ENCODE results near the gene BRD3.

Gene BRD3

DNA sequence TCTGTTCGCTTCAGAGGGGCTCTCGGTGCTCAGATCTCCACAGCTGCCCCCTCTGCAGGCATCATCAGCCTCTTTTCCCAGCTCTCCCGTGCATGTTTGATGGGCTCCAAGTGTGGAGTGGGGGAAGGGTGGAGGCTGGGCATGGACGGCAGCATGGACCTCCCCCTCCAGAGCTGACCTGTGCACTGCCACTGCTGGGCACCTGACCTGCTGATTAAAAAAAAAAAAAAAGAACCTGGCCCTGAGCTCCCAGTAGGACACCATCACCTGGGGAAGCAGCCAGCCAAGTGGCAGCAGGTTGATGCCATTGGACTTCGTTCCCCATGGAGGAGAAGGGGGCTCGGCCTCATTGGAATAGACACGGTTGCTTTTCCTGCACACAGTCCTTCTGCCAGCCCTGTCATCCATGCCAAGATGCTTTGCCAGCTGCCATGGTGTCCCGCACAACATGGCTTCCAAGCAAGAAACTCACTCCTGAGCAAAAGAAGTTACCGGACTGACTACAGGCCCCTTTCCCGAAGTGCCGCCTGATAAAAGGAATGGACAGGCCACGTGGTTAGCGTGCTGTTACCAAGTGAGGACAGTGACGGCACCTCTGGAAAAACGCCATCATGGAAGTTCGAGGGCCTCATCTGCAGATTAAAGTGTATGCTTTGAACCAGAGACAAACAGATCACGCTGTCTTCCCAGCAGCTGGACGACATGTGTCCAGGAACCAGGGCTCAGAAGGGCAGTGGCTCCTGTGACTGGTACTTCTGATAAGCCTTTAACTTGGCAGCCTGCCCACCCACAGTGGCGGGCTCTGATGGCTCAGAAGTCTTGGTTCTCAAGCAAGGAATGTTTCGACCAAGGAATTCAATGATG is 57.3 kb downstream of the BRD3 start:
- DNase-seq: no peak

- no peak for DNase-seq
These were observed 60.3 kb downstream of the BRD3 start for GRCh38 chr9:134007571-134007970.

DNA sequence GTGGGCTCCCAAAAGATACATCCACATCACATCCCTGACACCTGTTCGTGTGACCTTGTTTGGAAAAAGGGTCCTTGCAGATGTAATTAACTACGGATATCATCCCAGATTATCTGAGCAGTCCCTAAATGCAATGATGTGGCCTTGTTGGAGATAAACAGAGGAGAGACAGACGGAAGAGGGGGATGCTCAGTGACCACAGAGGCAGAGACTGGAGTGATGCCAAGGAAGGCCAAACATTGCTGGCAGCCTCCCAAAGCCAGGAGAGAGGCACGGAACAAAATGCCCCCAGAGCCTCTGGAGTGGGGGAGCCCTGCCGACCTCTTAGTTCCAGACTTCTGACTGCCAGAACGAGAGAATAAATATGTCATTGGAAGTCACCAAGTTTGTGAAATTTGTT is 60.7 kb downstream of the BRD3 start:
- no peak for DNase-seq

DNA sequence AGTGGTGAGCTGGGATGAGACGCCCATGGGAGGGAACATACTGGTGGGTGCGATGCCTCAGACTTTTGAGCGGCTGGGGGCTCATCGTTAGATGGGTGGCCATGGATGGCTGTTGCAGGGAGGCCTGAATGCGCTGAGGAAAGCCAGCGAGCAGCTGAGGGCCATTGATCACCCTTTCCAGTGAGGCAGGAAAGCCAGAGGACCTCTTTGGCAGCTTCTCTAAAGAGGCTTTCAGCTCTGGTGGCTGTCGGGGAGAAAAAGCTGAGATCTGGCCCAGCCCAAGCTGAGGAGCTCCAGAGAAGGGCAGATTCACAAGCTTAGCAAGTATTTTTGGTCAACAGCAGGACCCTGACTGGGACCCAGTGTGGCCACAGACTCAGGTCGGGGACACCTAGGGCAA is 62.4 kb downstream of the BRD3 start:
- no peak for DNase-seq

DNA sequence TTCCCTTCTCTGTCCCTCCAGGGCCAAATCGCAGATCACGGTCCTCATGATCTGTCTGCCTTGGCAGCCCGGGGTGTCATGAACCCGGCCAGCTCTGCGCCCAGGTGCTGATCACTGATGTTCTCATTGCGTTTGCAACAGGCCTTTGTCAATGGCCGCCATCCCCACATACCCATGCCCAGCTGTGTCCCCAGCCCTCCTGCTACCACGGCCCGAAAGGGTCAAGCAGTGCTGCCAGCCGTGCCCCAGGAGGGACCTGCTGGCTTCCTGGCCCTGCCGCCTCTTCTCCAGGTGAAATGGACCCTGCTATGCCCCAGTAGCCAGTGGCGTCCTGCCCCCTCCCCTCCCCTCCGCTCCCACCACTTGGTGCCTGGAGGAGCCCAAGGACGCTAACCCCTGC is 62.9 kb downstream of the BRD3 start:
- no peak for DNase-seq

- DNase-seq: no peak
These were observed 63.5 kb downstream of the BRD3 start for GRCh38 chr9:134004131-134004873.

DNA sequence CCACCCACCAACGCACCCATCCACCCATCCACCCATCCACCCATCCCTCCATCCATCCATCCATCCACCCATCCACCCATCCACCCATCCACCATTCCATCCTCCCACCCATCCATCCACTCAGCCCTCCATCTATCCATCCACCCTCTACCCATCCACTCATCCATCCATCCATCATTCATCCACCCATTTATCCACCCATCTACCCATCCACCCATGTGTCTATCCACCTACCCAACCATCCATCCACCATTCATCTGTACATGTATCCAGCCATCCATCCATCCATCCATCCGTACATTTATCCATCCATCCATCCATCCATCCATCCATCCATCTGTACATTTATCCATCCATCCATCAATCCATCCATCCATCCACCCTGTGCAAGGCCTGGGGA is 64.6 kb downstream of the BRD3 start:
- DNase-seq: no peak

- DNase-seq: no peak
These were observed 65.0 kb downstream of the BRD3 start for GRCh38 chr9:134002796-134003195.

GRCh38 chr9:133999851-134000265 is 68.0 kb downstream of the BRD3 start:
- no peak for DNase-seq

DNA sequence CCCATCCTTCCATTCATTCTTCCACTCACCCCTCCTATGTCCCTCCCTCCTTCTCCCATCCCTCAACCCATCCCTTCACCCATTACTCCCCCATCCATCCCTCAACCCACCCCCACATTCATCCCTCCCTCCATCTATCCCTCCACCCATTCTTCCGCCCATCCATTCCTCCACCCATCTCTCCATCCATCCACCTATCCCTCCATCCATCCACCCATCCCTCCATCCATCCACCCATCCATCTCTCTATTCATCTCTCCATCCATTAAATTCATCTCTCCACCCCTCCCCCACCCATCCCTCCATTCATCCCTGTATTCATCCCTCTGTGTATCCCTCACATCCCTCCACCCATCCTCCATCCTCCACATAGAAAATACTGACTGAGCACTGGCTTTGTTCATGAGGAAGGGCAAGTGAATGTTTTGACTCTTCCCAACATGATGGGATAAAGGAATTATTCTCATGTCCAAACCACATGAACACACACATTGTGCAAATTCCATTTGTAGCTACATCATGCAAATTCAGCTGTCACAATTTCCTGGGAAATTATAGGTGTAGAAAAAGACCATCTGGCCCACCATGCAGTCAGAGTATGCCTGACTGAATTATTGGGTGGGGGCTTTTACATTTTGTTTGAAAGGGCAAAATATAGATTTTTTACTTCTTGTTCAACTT is 68.8 kb downstream of the BRD3 start:
- no peak for DNase-seq

DNA sequence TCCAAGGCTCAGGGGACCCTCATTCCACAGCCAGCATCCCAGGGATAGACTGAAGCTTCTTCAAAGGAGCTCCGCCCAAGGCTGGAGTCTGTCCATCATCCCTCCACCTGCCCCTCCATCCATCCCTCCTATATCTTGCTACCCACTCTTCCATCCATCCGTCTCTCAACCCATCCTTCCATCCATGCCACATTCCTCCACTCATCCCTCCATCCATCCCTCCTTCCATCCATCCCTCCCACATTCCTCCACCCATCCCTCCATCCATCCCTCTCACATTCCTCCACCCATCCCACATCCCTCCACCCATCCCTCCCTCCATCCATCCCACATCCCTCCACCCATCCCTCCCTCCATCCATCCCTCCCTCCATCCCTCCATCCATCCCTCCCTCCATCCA is 70.2 kb downstream of the BRD3 start:
- DNase-seq: no peak

DNA sequence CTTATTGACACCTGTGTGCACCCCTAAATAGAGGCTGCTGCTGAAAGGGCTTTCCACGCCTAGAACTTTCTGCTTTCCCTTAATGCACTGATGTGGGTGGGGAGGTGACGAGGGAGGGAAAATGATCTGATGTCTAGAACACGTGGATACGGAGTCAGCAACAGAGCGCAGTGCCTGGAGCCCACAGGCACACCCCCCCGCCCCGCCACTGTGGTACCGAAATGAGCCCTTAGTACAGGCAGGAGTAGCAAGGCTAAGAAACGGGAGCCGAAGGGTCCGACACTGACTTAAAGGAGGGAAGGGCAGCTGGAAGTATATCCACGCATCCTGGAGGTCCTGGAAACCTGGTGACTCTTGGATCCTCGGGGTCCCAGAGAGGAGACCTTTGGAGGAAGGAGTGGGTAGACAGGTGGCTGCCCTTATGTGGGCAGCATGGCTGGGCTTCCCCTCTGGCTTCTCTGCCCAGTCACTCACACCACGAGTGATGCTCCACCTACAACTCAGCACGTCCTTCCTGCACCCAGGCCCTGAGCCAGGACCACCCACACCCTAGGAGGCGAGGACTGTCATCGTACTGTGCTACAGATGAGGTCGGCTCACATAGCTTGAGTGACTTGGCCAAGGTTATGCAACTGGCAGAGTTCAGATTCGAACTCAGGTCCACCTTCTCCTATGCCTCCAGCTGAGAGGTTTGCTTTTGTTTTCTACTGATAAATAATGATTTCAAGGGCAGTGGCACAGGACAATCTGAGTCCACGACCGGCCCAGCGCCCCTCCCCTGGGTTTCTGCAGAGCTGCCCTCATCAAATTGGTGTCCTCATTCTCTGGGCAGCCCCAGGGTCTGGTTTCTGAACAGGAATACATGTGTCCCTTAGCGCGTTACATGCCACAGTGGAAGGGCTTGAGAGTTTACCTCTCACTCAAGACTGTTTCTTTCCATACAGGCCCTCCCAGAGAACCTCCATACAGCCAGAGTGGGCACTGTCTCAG is 71.0 kb downstream of the BRD3 start:
- DNase-seq: no peak

- DNase-seq: no peak
These were observed 72.6 kb downstream of the BRD3 start for GRCh38 chr9:133995012-133995896.

GRCh38 chr9:133994353-133995011 is 73.3 kb downstream of the BRD3 start:
- peak; percentile 23 for DNase-seq

- DNase-seq: no peak
These were observed 74.1 kb downstream of the BRD3 start for GRCh38 chr9:133993635-133994253.

GRCh38 chr9:133992780-133993634 is 74.8 kb downstream of the BRD3 start:
- peak; percentile 33 for DNase-seq

DNA sequence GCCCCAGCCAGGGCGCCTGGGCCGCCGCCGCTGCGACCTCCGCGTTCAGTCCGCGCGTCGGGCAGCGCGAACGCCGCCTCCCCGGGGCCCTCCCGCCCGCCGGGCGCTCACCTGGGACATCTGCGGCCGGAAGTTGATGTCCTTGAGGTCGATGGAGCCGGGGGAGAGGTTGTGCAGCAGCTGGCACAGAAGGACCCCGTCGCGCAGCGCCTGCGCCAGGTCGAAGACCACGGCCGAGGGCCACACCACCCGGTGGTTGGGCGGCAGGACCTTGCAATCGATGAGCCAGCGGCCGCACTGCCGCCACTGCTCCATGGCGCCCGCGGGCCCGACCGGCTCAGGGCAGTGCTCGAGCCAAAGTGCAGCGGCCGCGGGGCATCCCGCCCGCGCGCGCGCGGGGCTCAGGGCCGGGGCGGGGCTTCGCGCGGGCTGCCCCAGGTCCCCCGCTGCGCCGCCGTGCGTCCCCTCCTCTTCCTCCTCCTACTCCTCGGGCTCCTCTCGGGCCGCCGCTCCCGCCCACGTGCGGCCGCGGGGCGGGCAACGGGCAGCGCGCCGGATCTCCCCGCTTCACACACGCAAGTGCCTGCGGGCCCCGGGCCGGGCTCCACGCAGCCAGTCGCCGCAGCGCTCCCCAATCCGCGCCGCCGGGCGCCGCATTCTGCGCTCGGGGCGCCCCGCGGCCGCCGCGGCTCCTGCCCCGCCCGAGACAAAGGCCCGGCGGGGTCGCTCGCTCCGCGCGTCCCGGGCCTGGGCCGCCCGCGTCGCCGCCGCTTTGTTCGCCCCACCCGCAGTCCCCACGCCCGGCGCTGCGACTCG is 75.7 kb downstream of the BRD3 start, which contains the start of gene VAV2:
Gene VAV2 (minus strand): TSS at position 361 of the 816 bp plus-strand sequence. CDS start 46 bp downstream, at position 315.
- no peak for DNase-seq

DNA sequence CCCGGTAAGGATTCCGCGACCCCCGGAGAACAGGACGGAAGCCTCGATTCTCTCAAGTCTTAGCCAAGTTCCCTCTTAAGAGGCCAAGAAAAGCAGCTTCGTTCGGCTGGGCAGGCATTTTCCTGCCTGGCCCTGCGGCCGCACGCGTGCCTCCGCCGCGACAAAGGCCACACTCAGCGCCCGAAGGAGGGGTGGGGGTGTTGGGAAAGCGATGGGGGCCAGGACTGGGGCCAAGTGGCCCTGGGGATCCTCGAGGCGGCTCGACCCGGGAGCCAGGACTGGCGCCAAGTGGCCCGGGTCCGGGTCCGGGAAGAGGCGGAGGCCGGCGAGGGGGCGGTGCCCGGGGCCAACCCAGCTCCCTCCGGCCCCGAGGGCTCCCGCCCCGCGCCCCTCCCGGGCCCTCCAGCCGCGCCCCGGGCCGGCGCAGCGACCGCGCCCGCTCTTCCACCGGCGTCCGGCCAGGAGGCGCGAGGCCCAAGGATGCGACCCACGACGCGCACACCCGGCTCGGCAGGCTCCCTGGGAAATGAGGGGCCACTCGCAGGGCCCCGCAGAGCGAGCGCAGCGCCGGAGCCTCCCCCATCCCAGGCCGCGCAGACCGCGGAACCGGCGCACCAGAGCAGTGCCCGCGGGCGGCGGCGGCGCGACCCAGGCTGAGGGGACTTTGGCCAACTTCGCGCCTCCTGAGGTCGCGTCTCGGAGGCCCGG is 76.5 kb downstream of the BRD3 start:
- no peak for DNase-seq

All from NCI-H1048 (cell line).